ENCODE measurements around the gene FASTK. TPM values are rescaled to one million over a fixed set of nuclear protein-coding genes. Genes with fewer than 3 reads are reported as not detected.

FASTK gene, protein sequence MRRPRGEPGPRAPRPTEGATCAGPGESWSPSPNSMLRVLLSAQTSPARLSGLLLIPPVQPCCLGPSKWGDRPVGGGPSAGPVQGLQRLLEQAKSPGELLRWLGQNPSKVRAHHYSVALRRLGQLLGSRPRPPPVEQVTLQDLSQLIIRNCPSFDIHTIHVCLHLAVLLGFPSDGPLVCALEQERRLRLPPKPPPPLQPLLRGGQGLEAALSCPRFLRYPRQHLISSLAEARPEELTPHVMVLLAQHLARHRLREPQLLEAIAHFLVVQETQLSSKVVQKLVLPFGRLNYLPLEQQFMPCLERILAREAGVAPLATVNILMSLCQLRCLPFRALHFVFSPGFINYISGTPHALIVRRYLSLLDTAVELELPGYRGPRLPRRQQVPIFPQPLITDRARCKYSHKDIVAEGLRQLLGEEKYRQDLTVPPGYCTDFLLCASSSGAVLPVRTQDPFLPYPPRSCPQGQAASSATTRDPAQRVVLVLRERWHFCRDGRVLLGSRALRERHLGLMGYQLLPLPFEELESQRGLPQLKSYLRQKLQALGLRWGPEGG
- 92.6 and 96.3 TPM in 2 replicates for total RNA-seq

DNA sequence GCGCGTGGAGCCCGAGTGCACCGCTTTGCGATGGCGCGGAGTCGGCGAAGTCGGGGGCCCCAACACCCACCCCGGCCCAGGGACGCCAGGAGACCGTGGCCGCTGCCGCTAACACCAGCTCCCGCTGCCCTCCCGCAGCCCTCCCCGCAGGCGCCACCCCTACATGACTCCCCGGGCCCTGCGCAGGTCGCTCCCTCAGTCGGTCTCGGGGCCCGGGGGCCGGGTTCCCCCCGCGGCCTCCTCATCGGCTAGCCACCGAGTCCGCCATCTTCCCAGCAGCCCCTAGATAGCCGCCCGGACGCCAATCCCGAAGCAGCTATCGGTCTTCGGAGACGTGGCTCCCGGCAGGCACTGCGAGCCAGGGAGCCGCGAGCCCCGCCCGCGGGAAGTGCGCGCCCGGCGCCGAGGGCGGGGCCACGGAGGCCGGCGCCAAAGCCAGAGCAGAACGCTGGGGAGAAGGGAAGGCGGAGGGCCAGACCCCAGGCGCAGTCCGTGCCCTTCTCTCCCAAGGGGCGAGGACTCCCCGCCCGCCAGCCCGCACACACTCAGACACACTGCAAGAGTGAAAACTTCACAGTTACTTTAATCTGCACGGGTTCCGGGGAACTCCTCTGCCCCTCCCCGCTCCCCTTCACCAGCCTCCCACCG, at the start of gene FASTK:
Gene FASTK, minus strand, starts transcription at position 288 of the 648 bp plus-strand sequence. Its CDS starts 43 bp downstream, at position 245.
- H3K27me3 Mint-ChIP-seq (ENCODE audit: insufficient read depth): peaks cover 10% of the 10 kb centered on the region

DNA sequence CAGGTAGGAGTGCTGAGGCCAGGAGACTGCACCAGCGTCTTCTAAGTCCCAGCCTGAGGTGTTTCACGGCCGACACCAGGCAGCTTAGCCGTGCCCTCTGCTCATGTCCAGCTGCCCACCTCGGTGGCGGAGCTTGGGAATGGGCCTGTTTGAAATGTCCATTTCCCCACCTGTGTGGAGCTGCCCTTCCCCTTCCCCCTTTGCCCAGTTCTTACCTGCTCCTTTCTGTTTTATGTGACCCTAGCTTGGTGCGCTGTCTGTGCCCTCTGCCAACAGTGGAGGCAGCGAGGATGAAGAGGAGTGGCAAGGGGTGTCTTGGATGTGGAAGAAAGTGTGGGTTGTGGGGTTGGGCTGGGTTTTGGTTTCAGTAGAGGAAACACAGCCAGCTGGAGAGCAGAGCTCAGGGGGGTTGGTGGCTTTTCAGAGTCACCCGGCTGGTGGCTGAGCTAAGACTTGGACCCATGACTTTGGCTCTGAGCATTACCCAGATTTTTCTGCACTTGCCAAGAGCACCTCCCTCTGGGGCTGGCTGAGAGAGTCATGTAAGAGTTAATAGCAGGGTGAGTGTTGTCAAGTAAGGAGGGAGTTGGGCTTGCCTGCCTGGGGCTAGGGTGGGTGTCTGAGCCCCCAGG, 49.5 kb upstream of the FASTK start:
- Mint-ChIP-seq H3K4me1 (ENCODE audit: low read depth) (no peaks in the 10 kb centered on the region), H3K27me3 (ENCODE audit: insufficient read depth) (no peaks in the 10 kb centered on the region), H3K27ac (no peak overlapping the region), H3K9me3 (no peaks in the 10 kb centered on the region), H3K4me3 (no peak overlapping the region), H3K36me3 (ENCODE audit: low read depth) (no peaks in the 10 kb centered on the region)
- intact Hi-C loops (cut with micrococcal nuclease): no loop called here
- no peak for DNase-seq (ENCODE audit: low spot score)

More for the DNA sequence above, at the start of gene FASTK:
- H3K4me1 Mint-ChIP-seq (ENCODE audit: low read depth): peaks cover 42% of the 10 kb centered on the region
- peaks cover 20% of the 10 kb centered on the region for H3K36me3 Mint-ChIP-seq (ENCODE audit: low read depth)
- peak within 1 kb of the TSS; percentile 95 for H3K4me3 Mint-ChIP-seq
- intact Hi-C loops (cut with micrococcal nuclease): loop anchor here (1.0 to 10.0 kb wide), 8 partner anchors 22 to 1456 kb away; partner anchors contain the start of genes ABCB8, ACTR3C, LRRC61 and NUB1
- DNase-seq (ENCODE audit: low spot score): peak; percentile 88
- peak within 1 kb of the TSS; percentile 88 for H3K27ac Mint-ChIP-seq
- no peaks in the 10 kb centered on the region for H3K9me3 Mint-ChIP-seq

DNA sequence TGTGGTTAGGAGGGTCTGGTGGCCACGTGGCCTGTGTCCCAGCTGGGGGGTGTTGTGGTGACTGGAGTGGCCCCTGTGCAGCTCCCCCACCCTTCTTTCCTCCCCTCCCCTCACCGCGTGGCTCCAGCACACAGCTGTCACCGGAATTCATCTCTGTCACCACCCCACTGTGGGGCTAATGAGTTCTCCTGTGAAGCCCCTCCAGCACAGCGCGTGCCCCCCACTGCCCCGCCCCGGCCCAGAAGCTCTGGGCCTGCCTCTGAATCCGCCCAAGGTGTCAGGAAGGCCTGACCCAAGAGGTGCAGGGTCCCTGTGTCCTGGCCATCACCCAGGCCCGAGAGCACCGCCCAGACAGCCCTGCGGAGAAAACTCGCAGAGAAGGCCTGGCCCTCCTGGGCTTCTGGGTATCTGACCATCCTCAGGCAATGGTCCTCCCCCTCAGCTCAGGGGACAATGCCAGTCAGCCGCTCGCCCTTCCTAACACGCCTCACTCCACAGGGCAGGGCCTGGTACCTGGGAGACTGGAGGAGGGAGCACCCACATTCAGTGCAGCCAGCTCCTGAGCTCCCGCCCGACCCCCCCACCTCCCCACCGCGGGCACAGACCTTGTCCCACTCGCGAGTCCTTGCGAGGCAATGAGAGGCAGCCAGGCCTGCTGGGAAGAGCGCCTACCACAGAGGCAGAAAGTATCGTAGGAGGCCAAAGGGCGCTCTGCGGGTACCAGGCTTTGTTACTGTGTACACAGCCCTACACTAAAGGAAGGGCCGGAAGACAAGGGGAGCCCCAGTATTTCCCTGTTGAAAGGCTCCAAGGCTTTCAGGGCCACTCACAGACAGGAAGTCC, 48.7 kb upstream of the FASTK start:
- no peak overlapping the region for H3K27ac Mint-ChIP-seq
- no peaks in the 10 kb centered on the region for H3K4me1 Mint-ChIP-seq (ENCODE audit: low read depth)
- no peak overlapping the region for H3K4me3 Mint-ChIP-seq
- no peaks in the 10 kb centered on the region for H3K27me3 Mint-ChIP-seq (ENCODE audit: insufficient read depth)
- no peak for DNase-seq (ENCODE audit: low spot score)
- no peaks in the 10 kb centered on the region for H3K9me3 Mint-ChIP-seq
- no peaks in the 10 kb centered on the region for H3K36me3 Mint-ChIP-seq (ENCODE audit: low read depth)
- intact Hi-C loops (cut with micrococcal nuclease): no loop called here

DNA sequence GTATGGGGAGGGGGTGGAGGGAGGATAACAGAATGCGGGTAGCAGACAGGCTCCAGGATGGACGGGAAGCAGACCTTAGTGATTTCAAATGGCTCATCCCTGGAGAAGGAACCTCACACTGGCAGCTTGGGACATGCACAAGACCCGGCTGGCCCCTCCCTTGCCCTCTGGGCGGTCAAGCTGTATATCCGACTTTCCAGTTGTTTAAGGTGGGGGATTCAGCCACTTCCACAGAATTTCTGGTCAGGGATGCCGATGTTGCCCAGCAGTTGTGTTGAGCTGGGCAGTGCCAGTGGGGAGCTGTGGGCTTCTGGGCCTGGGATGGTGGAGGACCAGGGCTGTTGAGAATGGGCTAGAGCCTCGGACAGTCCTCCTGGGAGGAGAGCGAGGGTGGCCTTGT, 48.1 kb upstream of the FASTK start:
- Mint-ChIP-seq H3K27ac (no peak overlapping the region), H3K9me3 (no peaks in the 10 kb centered on the region), H3K4me3 (no peak overlapping the region), H3K27me3 (ENCODE audit: insufficient read depth) (no peaks in the 10 kb centered on the region), H3K36me3 (ENCODE audit: low read depth) (no peaks in the 10 kb centered on the region), H3K4me1 (ENCODE audit: low read depth) (no peaks in the 10 kb centered on the region)
- no peak for DNase-seq (ENCODE audit: low spot score)
- intact Hi-C loops (cut with micrococcal nuclease): no loop called here

DNA sequence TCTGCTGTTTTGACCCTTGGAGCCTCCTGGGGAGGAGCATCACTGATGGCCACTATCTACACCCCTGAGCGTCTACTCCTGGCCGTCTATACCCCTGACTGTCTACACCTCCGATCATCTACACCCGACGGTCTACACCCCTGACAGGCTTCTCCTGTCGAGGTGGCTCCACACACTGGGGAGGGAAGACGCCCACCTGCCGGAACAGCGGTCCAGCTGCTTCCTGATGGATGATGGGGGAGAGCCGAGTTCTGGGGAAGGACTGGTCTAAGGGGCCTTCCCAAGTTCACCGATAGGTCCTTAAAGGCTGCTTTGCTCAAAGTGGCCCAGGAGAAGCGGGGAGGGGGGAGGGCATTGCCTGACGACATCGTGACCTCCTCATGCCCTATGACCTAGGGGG, 47.5 kb upstream of the FASTK start:
- Mint-ChIP-seq H3K4me1 (ENCODE audit: low read depth) (no peaks in the 10 kb centered on the region), H3K27ac (peak overlapping the region; percentile 11), H3K27me3 (ENCODE audit: insufficient read depth) (no peaks in the 10 kb centered on the region), H3K4me3 (no peak overlapping the region), H3K36me3 (ENCODE audit: low read depth) (no peaks in the 10 kb centered on the region), H3K9me3 (no peaks in the 10 kb centered on the region)
- intact Hi-C loops (cut with micrococcal nuclease): no loop called here
- DNase-seq (ENCODE audit: low spot score): no peak

DNA sequence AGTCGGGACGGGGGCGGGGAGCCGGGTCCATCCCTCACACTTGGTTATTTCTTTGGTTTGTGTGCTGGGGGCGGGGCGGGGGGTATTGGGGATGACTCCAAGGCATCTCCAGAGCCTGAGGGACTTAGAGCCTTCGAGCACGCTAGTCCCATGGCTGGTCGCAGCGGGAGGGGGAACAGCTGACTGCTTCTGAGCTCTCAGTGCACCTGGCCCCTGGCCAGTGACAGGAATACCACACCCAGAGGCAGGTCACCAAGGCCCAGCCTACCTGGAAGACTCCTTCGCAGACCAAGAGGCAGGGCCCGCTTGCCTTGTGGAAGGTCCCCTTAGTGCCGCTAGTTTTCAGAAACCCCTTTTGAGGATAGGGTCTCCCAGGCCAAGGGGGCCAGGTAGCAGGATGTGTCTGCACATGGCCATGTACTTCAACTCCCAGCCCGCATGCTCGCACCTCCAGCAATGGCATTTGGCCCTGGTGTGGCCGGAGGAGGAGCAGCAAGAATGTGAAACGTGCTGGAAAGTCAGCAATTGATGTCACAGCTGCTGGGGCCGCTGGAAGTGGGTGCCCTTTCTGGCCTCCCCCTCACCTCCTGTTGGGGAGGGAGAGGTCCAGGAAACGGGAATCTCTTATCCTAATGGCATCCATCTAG, 46.0 kb upstream of the FASTK start:
- Mint-ChIP-seq H3K9me3 (no peaks in the 10 kb centered on the region), H3K27me3 (ENCODE audit: insufficient read depth) (no peaks in the 10 kb centered on the region), H3K4me3 (no peak overlapping the region), H3K36me3 (ENCODE audit: low read depth) (no peaks in the 10 kb centered on the region), H3K4me1 (ENCODE audit: low read depth) (no peaks in the 10 kb centered on the region), H3K27ac (no peak overlapping the region)
- no peak for DNase-seq (ENCODE audit: low spot score)
- intact Hi-C loops (cut with micrococcal nuclease): no loop called here

DNA sequence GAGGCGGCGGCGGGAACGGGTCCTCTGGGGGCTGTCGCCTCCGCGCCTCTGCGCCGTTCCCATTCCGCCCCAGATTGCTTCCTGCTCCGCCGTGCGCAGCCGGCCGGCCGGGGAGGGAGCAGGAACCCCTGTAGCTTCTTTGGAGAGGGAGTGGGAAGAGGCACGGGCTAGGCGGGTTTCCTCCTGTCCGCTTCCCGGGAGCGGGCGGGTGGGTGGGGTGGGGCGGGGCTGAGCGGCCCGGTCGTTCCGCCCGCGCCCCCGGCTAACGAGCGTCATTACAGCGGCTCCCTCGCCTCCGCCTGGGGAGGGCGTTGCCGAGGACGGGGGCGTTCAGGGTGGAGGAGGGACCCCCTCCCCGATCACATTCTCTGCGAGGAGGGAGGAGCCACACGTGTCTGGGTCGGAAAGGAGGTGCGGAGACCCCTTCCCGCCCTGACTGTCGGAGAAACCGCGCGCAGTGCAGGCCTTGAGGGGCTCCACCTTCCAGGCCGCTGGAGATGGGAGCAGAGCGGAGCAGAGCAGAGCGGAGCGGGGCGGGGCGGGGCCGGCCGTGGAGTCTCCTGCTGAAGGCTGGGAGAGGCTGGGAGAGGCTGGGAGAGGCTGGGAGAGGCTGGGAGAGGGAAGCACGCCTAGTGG, 45.4 kb upstream of the FASTK start:
- DNase-seq (ENCODE audit: low spot score): no peak
- Mint-ChIP-seq H3K4me3 (no peak overlapping the region), H3K9me3 (no peaks in the 10 kb centered on the region), H3K36me3 (ENCODE audit: low read depth) (no peaks in the 10 kb centered on the region), H3K27me3 (ENCODE audit: insufficient read depth) (no peaks in the 10 kb centered on the region), H3K4me1 (ENCODE audit: low read depth) (no peaks in the 10 kb centered on the region), H3K27ac (no peak overlapping the region)
- intact Hi-C loops (cut with micrococcal nuclease): no loop called here

DNA sequence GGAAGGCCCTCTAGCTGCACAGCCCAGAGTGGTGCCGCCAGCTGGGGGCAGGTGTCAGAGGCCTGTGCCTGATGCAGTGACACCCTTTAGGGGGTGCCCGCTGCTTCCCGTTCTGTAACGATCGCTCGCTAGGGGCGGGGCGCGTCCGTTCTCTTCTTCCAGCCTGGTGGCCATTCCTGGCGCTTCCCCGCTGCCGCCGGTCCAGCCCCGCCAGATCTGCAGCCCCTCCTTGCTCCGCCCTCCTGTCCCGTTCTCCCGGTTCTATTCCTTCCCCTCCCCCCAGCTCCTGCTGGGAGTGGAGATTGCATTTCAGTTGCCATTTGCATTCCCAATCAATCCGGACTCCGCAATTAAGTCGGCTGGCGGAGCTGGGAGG, 44.8 kb upstream of the FASTK start:
- intact Hi-C loops (cut with micrococcal nuclease): no loop called here
- Mint-ChIP-seq H3K27ac (no peak overlapping the region), H3K27me3 (ENCODE audit: insufficient read depth) (no peaks in the 10 kb centered on the region), H3K4me1 (ENCODE audit: low read depth) (no peaks in the 10 kb centered on the region), H3K9me3 (no peaks in the 10 kb centered on the region), H3K4me3 (no peak overlapping the region), H3K36me3 (ENCODE audit: low read depth) (peaks cover 2% of the 10 kb centered on the region)
- no peak for DNase-seq (ENCODE audit: low spot score)

DNA sequence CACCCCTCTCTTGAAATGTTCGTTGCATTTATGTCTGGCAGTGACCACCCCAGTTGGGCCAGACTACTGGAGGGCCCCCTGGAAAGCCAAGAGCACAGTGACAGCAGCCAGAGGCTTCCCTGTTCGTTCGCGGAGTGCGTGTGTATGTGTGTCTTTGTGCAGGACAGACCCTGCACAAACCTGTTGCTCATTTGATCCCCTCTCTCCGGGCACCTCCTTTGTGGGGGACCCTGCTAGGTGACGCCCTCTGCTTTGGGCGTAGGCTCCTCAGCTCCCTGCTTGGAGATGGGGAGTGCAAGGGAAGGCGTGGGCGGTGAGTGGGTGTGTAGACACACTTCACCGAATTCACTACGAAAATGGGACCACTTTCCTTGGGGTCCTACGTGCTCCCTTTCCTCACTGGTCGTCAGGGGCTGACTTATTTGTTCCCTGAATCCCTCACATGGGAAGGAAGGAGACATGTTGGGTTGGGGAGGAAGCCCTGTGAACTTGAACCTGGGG, 44.3 kb upstream of the FASTK start:
- H3K27me3 Mint-ChIP-seq (ENCODE audit: insufficient read depth): no peaks in the 10 kb centered on the region
- H3K9me3 Mint-ChIP-seq: no peaks in the 10 kb centered on the region
- intact Hi-C loops (cut with micrococcal nuclease): loop anchor here (1.0 kb wide), 3 partner anchors 47 to 178 kb away; no protein-coding TSS in a partner anchor
- peaks cover 4% of the 10 kb centered on the region for H3K36me3 Mint-ChIP-seq (ENCODE audit: low read depth)
- no peak overlapping the region for H3K27ac Mint-ChIP-seq
- H3K4me1 Mint-ChIP-seq (ENCODE audit: low read depth): no peaks in the 10 kb centered on the region
- no peak overlapping the region for H3K4me3 Mint-ChIP-seq
- no peak for DNase-seq (ENCODE audit: low spot score)

DNA sequence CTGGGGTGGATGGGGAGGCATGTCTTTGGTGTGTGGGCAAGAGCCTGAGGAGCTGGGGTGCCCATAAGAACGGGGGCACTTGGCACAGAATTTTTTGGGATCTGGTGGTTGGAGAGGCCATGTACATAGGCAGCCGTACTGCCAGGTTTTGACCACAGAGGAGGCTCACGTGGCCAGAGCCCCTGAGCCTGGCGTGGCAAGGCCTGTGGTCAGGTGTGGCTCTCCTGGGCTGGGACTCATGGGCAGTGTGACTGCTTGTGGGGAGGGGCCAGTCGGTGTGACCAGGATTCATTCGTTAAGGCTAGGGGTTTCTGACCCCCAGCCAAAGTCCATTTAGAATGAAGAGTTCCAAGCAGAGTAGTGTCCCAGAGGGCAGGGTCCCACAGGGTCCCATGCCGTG, 43.9 kb upstream of the FASTK start:
- no peak for DNase-seq (ENCODE audit: low spot score)
- H3K36me3 Mint-ChIP-seq (ENCODE audit: low read depth): peaks cover 4% of the 10 kb centered on the region
- no peak overlapping the region for H3K4me3 Mint-ChIP-seq
- H3K9me3 Mint-ChIP-seq: no peaks in the 10 kb centered on the region
- H3K4me1 Mint-ChIP-seq (ENCODE audit: low read depth): no peaks in the 10 kb centered on the region
- H3K27me3 Mint-ChIP-seq (ENCODE audit: insufficient read depth): no peaks in the 10 kb centered on the region
- intact Hi-C loops (cut with micrococcal nuclease): loop anchor here (1.0 kb wide), 3 partner anchors 48 to 179 kb away; no protein-coding TSS in a partner anchor
- H3K27ac Mint-ChIP-seq: no peak overlapping the region

DNA sequence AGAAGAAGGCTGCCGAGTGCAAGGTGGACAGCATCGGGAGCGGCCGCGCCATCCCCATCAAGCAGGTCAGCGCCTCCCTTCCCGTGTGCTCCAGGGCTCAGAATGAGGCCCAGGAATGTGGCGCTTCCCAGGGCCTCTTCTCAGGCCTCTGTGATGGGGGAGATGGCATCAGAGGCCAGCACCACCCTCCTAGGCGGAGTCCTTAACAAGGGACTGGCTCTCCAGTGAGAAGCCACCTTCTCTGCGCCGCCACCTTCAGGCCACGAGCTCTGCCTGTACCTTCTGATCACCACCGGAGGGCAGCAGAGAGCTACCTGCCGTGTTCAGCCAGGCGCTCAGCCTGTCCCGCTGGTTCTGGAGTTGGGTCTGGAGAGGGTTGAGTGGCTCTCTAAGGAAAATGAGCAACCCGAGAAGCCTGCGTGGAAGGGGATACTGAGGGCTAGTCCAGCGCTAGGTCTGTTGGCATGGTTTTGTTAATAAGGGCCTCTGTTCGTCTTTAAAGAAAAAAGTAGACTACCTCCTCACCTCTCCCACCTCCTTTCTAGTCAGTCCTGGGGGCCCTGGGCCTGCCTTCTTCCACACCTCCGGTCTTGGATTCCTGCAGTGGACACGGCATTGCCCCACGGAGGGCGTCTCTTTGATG, 43.3 kb upstream of the FASTK start:
- no peaks in the 10 kb centered on the region for H3K9me3 Mint-ChIP-seq
- H3K4me1 Mint-ChIP-seq (ENCODE audit: low read depth): no peaks in the 10 kb centered on the region
- H3K36me3 Mint-ChIP-seq (ENCODE audit: low read depth): peaks cover 5% of the 10 kb centered on the region
- H3K4me3 Mint-ChIP-seq: no peak overlapping the region
- DNase-seq (ENCODE audit: low spot score): peak; percentile 71
- intact Hi-C loops (cut with micrococcal nuclease): loop anchor here (1.0 kb wide), 3 partner anchors 48 to 179 kb away; no protein-coding TSS in a partner anchor
- no peak overlapping the region for H3K27ac Mint-ChIP-seq
- H3K27me3 Mint-ChIP-seq (ENCODE audit: insufficient read depth): no peaks in the 10 kb centered on the region
